ENCODE results near the gene SLC12A2.

DNA sequence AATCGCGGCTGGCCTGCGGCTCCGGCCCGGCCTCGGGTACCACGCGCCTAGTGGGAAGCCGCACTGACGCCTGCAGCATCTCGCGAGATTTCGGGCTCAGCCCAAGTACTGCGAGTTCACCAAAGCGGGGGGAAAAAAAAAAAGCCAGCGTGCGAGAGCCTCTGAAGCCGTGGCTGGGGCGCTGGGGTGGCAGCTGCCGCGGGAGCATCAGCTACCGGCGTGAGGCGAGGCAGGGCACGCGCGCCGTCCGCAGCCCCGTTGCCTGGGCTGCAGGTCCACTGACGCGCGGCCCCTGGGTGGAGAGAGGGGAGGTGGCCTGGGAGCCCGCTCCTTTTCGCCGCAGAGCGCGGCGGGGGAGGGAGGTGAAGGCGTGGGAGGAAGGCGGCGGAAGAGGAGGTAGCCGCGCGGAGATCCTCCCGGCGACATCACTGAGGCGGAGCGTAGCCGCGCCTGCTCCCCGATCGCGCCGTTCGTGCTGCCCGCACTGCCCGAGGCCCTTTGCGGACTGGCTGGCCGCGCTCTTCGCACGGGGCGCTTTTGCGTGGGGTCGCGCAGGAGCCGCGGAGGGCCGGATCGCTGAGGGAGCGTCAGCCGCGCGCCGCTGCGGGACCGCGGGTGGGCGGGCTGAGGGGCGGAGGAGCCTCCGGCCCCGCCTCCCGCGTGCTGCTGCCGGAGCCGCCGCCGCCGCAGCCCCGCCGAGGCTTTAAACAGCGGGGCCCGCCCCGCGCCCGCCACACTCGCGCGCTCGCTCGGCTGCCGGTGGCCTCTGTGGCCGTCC is at the start of gene SLC12A2:
- peak; percentile 61; the same call in 1 of the 2 replicates for TF ChIP-seq POLR2AphosphoS5 (IDR thresholded peaks at IDR 0.05; ENCODE audit: low read depth, low read length)
- TF ChIP-seq SIN3A (IDR thresholded peaks at IDR 0.05; ENCODE audit: borderline replicate concordance, insufficient read depth, low read length): no peak
- TF ChIP-seq, protein P1, sequence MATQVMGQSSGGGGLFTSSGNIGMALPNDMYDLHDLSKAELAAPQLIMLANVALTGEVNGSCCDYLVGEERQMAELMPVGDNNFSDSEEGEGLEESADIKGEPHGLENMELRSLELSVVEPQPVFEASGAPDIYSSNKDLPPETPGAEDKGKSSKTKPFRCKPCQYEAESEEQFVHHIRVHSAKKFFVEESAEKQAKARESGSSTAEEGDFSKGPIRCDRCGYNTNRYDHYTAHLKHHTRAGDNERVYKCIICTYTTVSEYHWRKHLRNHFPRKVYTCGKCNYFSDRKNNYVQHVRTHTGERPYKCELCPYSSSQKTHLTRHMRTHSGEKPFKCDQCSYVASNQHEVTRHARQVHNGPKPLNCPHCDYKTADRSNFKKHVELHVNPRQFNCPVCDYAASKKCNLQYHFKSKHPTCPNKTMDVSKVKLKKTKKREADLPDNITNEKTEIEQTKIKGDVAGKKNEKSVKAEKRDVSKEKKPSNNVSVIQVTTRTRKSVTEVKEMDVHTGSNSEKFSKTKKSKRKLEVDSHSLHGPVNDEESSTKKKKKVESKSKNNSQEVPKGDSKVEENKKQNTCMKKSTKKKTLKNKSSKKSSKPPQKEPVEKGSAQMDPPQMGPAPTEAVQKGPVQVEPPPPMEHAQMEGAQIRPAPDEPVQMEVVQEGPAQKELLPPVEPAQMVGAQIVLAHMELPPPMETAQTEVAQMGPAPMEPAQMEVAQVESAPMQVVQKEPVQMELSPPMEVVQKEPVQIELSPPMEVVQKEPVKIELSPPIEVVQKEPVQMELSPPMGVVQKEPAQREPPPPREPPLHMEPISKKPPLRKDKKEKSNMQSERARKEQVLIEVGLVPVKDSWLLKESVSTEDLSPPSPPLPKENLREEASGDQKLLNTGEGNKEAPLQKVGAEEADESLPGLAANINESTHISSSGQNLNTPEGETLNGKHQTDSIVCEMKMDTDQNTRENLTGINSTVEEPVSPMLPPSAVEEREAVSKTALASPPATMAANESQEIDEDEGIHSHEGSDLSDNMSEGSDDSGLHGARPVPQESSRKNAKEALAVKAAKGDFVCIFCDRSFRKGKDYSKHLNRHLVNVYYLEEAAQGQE (IDR thresholded peaks at IDR 0.05; ENCODE audit: insufficient read depth in 1 of 2, low read depth in 2 of 2, low read length in 2 of 2): 0 out of 4 replicates have a peak, but pooled peaks of 1 of the 2 experiments have one; percentile 5
- peak; percentile 76; the same call in 1 of the 2 replicates for TF ChIP-seq TAF1 (IDR thresholded peaks at IDR 0.05; ENCODE audit: borderline replicate concordance, insufficient read depth, low read length)
- no peak for TF ChIP-seq FOXP2 (optimal IDR thresholded peaks at IDR 0.05; ENCODE audit: borderline replicate concordance, extremely low read depth, extremely low read length, insufficient read depth)

Measured in PFSK-1 (cell line).